BLaER1 treated with 17β-estradiol and CSF1 and Interleukin-3, amounts not matched to agents 10 nM and 100 nM (cell line): ENCODE data around the gene ATP5F1D.

Experiments
- H3K27ac ChIP-seq, 11 experiments: shearing (Covaris generic); formaldehyde crosslinking; 2 replicates each; pipeline ENCODE4 v1.8.1; 2022
- H3K27me3 ChIP-seq, 11 experiments: shearing (Covaris generic); formaldehyde crosslinking; 2 replicates each; pipeline ENCODE4 v1.8.1; 2022
- H3K36me3 ChIP-seq, 11 experiments: shearing (Covaris generic); formaldehyde crosslinking; 2 replicates each; pipeline ENCODE4 v1.8.1; 2022
- H3K4me1 ChIP-seq, 10 experiments: shearing (Covaris generic); formaldehyde crosslinking; 2 replicates each; pipeline ENCODE4 v1.8.1; 2022
- H3K4me2 ChIP-seq, 11 experiments: shearing (Covaris generic); formaldehyde crosslinking; 2 replicates each; pipeline ENCODE4 v1.8.1; 2022
- H3K4me3 ChIP-seq, 10 experiments: shearing (Covaris generic); formaldehyde crosslinking; 2 replicates each; pipeline ENCODE4 v1.8.1; 2022
- H3K9ac ChIP-seq, 11 experiments: shearing (Covaris generic); formaldehyde crosslinking; 2 replicates each; pipeline ENCODE4 v1.8.1; 2022
- H3K9me3 ChIP-seq, 11 experiments: shearing (Covaris generic); formaldehyde crosslinking; replicated peaks in 1 of 11; 2 replicates each; pipeline ENCODE4 v1.8.1; 2022
- H4K20me1 ChIP-seq, 11 experiments: shearing (Covaris generic); formaldehyde crosslinking; 2 replicates each; pipeline ENCODE4 v1.8.1; 2022
- Cebpa-rat ChIP-seq, 11 experiments: shearing (Covaris generic); IDR thresholded peaks; 2 replicates each; pipeline ENCODE4 v1.8.1; 2022

The ATP5F1D gene

GRCh38 chr19:1252221-1252820 lies 10.8 kb downstream of the ATP5F1D start:
- Histone ChIP-seq H3K27ac (peak overlapping the region; percentile 93 to 97 (median 95)), H3K4me1 (peaks cover 48 to 55% (median 50%) of the 10 kb centered on the region in 10 experiments), H3K9me3 (peaks cover 0 to 5% (median 0%) of the 10 kb centered on the region in 11 experiments; a peak in 6 of 22 replicates), H4K20me1 (peaks cover 52 to 75% (median 64%) of the 10 kb centered on the region in 11 experiments), H3K9ac (peak overlapping the region; percentile 89 to 99 (median 98)), H3K4me3 (peak overlapping the region; percentile 92 to 100 (median 99)), H3K27me3 (no peaks in the 10 kb centered on the region), H3K36me3 (peaks cover 60 to 65% (median 63%) of the 10 kb centered on the region in 11 experiments), H3K4me2 (peak overlapping the region; percentile 95 to 100 (median 98))
- no peak for TF ChIP-seq Cebpa-rat (IDR thresholded peaks at IDR 0.05)

DNA sequence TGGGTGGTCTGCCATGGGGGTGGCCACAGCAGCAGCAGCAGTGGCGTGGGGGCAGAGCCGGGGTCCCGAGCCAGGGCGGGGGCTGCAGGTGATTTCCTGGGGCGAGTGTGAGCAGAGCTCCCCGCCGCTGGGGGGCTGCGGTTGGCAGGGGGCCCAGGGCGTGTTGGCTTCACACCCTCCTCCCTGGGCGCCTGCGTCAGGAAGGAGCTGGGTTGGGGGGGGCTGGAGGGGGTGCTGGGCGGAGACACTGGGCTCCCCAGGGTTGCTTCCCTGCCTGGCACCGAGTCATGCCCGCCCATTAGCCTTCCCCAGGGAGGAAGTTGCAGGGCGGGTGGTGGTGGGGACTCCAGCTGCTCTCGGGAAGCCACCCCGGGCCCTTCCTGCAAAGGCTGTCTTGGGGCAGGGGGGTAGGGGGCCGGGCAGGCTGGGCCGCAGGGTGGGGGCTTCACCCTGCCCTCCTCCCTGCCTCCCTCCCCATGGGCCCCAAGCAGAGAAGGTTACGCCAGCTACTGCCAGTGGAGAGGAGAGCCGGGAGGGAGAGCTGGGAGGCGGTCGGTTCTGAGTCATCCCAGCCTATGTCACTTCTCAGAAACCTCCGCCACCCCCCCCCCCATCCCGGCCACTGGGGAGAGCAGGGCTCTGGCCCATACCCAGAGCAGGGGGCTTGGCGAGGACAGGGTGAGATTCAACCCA lies 11.4 kb downstream of the ATP5F1D start:
- Histone ChIP-seq H3K4me2 (peak overlapping the region; percentile 98 to 100 (median 100)), H3K4me3 (peak overlapping the region; percentile 92 to 100 (median 99)), H3K36me3 (peaks cover 65 to 71% (median 70%) of the 10 kb centered on the region in 11 experiments), H4K20me1 (peaks cover 58 to 81% (median 70%) of the 10 kb centered on the region in 11 experiments), H3K27ac (peak overlapping the region; percentile 93 to 97 (median 95)), H3K27me3 (no peaks in the 10 kb centered on the region), H3K4me1 (peaks cover 48 to 55% (median 50%) of the 10 kb centered on the region in 10 experiments), H3K9me3 (peaks cover 0 to 5% (median 0%) of the 10 kb centered on the region in 11 experiments; a peak in 6 of 22 replicates), H3K9ac (peak overlapping the region; percentile 89 to 99 (median 98))
- TF ChIP-seq Cebpa-rat (IDR thresholded peaks at IDR 0.05): no peak

- peaks cover 51 to 57% (median 53%) of the 10 kb centered on the region in 10 experiments for H3K4me1 ChIP-seq
- H3K36me3 ChIP-seq: peaks cover 65 to 76% (median 74%) of the 10 kb centered on the region in 11 experiments
- H3K27ac ChIP-seq: peak overlapping the region; percentile 93 to 97 (median 95)
- H3K4me2 ChIP-seq: peak overlapping the region; percentile 98 to 100 (median 100)
- H3K9ac ChIP-seq: peak overlapping the region; percentile 82 to 99 (median 96)
- peaks cover 63 to 88% (median 76%) of the 10 kb centered on the region in 11 experiments for H4K20me1 ChIP-seq
- H3K4me3 ChIP-seq: peak overlapping the region; percentile 92 to 100 (median 99)
- peaks cover 0 to 5% (median 0%) of the 10 kb centered on the region in 11 experiments; a peak in 6 of 22 replicates for H3K9me3 ChIP-seq
- TF ChIP-seq Cebpa-rat (IDR thresholded peaks at IDR 0.05): no peak
- H3K27me3 ChIP-seq: no peaks in the 10 kb centered on the region
These were observed 12.0 kb downstream of the ATP5F1D start for GRCh38 chr19:1253514-1254080.

DNA sequence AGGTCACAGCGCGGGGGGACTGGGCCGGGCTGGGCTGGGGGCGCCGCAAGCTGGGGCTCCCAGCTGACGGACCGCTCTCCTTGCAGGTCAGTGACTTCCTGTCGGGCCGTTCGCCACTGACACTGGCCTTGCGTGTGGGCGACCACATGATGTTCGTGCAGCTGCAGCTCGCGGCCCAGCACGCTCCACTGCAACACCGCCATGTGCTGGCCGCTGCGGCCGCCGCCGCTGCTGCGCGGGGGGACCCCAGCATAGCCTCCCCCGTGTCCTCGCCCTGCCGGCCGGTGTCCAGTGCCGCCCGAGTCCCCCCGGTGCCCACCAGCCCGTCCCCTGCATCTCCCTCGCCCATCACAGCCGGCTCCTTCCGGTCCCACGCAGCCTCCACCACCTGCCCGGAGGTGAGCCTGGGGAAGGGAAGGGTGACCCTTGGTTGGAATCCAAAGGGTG lies 12.6 kb downstream of the ATP5F1D start:
- H3K27ac ChIP-seq: peak overlapping the region; percentile 93 to 97 (median 95)
- H3K9me3 ChIP-seq: peaks cover 0 to 5% (median 0%) of the 10 kb centered on the region in 11 experiments; a peak in 6 of 22 replicates

GRCh38 chr19:1254530-1255185 lies 13.1 kb downstream of the ATP5F1D start:
- peaks cover 61 to 68% (median 64%) of the 10 kb centered on the region in 10 experiments for H3K4me1 ChIP-seq
- H3K27ac ChIP-seq: peak overlapping the region; percentile 93 to 97 (median 95); a peak in 20 of 22 replicates
- H3K9ac ChIP-seq: peak overlapping the region; percentile 82 to 99 (median 96); a peak in 21 of 22 replicates
- H3K36me3 ChIP-seq: peaks cover 65 to 76% (median 74%) of the 10 kb centered on the region in 11 experiments
- peaks cover 63 to 98% (median 80%) of the 10 kb centered on the region in 11 experiments for H4K20me1 ChIP-seq
- H3K9me3 ChIP-seq: peaks cover 0 to 5% (median 0%) of the 10 kb centered on the region in 11 experiments; a peak in 6 of 22 replicates
- no peak for TF ChIP-seq Cebpa-rat (IDR thresholded peaks at IDR 0.05)
- no peaks in the 10 kb centered on the region for H3K27me3 ChIP-seq
- peak overlapping the region in 9 of 10 experiments; percentile 26 to 100 (median 99); a peak in 16 of 20 replicates for H3K4me3 ChIP-seq
- peak overlapping the region; percentile 98 to 100 (median 100) for H3K4me2 ChIP-seq

More for the DNA sequence above, 12.6 kb downstream of the ATP5F1D start:
- peaks cover 63 to 93% (median 80%) of the 10 kb centered on the region in 11 experiments for H4K20me1 ChIP-seq
- no peaks in the 10 kb centered on the region for H3K27me3 ChIP-seq
- H3K4me2 ChIP-seq: peak overlapping the region; percentile 98 to 100 (median 100)
- H3K4me1 ChIP-seq: peaks cover 55 to 63% (median 58%) of the 10 kb centered on the region in 10 experiments
- peak overlapping the region; percentile 92 to 100 (median 99) for H3K4me3 ChIP-seq
- H3K9ac ChIP-seq: peak overlapping the region; percentile 82 to 99 (median 96)
- H3K36me3 ChIP-seq: peaks cover 65 to 76% (median 74%) of the 10 kb centered on the region in 11 experiments
- no peak for TF ChIP-seq Cebpa-rat (IDR thresholded peaks at IDR 0.05)

- Histone ChIP-seq H3K27ac (peak overlapping the region; percentile 29 to 97 (median 95); a peak in 21 of 22 replicates), H4K20me1 (peaks cover 54 to 98% (median 77%) of the 10 kb centered on the region in 11 experiments), H3K4me3 (peak overlapping the region; percentile 7 to 100 (median 94); a peak in 17 of 20 replicates), H3K9me3 (peaks cover 0 to under 1% (median 0%) of the 10 kb centered on the region in 11 experiments; a peak in 2 of 22 replicates), H3K4me1 (peaks cover 69 to 76% (median 72%) of the 10 kb centered on the region in 10 experiments), H3K36me3 (peaks cover 57 to 68% (median 66%) of the 10 kb centered on the region in 11 experiments), H3K9ac (peak overlapping the region; percentile 82 to 99 (median 96)), H3K27me3 (no peaks in the 10 kb centered on the region), H3K4me2 (peak overlapping the region; percentile 98 to 100 (median 100))
- TF ChIP-seq Cebpa-rat (IDR thresholded peaks at IDR 0.05): no peak
These were observed 13.9 kb downstream of the ATP5F1D start for GRCh38 chr19:1255186-1256161.
